Hepatocyte (in vitro differentiated cells): ENCODE data around the gene PIRT. TPM values are rescaled to one million over a fixed set of nuclear protein-coding genes. Genes with fewer than 3 reads are reported as not detected.
"Not testable (repeated sequence)": the region's sequence is repeated elsewhere in the genome, so short reads cannot be mapped to it uniquely, and the experiment has no call there.

Experiments used
- DNase-seq: peaks from one replicate; pipeline ENCODE4 v3.0.0-alpha.2; 2016; ENCODE audit warnings: low spot score
- H2AFZ ChIP-seq: fragments of 200-600 bp; sonication (generic); 2 replicates; pipeline ENCODE4 v1.6.0; 2016; ENCODE audit warnings: antibody characterized with exemption, mild to moderate bottlenecking
- H3K27ac ChIP-seq: fragments of 200-600 bp; sonication (generic); 2 replicates; pipeline ENCODE4 v1.5.1; 2016; ENCODE audit warnings: mild to moderate bottlenecking
- H3K27me3 ChIP-seq: fragments of 200-600 bp; sonication (generic); 2 replicates; pipeline ENCODE4 v1.6.1; 2016
- H3K36me3 ChIP-seq: fragments of 200-600 bp; sonication (generic); replicated peaks from 2 replicates; pipeline ENCODE4 v1.5.1; 2016; ENCODE audit warnings: low read depth; ENCODE audit not compliant: insufficient read depth
- H3K4me1 ChIP-seq: fragments of 200-600 bp; sonication (generic); 2 replicates; pipeline ENCODE4 v1.5.1; 2016; ENCODE audit warnings: mild to moderate bottlenecking, moderate library complexity; ENCODE audit not compliant: insufficient read depth
- H3K4me2 ChIP-seq: fragments of 200-600 bp; sonication (generic); 2 replicates; pipeline ENCODE4 v1.6.0; 2016
- H3K4me3 ChIP-seq: fragments of 200-600 bp; sonication (generic); 2 replicates; pipeline ENCODE4 v1.5.1; 2016; ENCODE audit warnings: mild to moderate bottlenecking
- H3K79me2 ChIP-seq: fragments of 200-600 bp; sonication (generic); 2 replicates; pipeline ENCODE4 v1.6.0; 2017; ENCODE audit warnings: mild to moderate bottlenecking
- H3K9me2 ChIP-seq: fragments of 200-600 bp; sonication (generic); replicated peaks from 2 replicates; pipeline ENCODE4 v1.6.0; 2017; ENCODE audit warnings: mild to moderate bottlenecking; ENCODE audit not compliant: insufficient read depth
- H3K9me3 ChIP-seq: fragments of 200-600 bp; sonication (generic); 2 replicates; pipeline ENCODE4 v1.5.1; 2016; ENCODE audit warnings: low read depth, mild to moderate bottlenecking
- H4K20me1 ChIP-seq: fragments of 200-600 bp; sonication (generic); 2 replicates; pipeline ENCODE4 v1.6.0; 2016; ENCODE audit warnings: mild to moderate bottlenecking; ENCODE audit not compliant: insufficient read depth, poor library complexity, severe bottlenecking
- CTCF ChIP-seq: fragments of 200-600 bp; sonication (generic); IDR thresholded peaks from 2 replicates; pipeline ENCODE4 v1.5.1; 2016; ENCODE audit warnings: antibody characterized with exemption, mild to moderate bottlenecking; ENCODE audit not compliant: poor library complexity
- EZH2 ChIP-seq: fragments of 200-600 bp; sonication (generic); IDR thresholded peaks from 2 replicates; pipeline ENCODE4 v1.6.1; 2016; ENCODE audit warnings: antibody characterized with exemption, mild to moderate bottlenecking, borderline replicate concordance
- EZH2phosphoT487 ChIP-seq: fragments of 200-600 bp; sonication (generic); IDR thresholded peaks from one replicate; pipeline ENCODE4 v1.6.1; 2018; ENCODE audit warnings: antibody characterized with exemption, mild to moderate bottlenecking, low read depth, moderate library complexity; ENCODE audit not compliant: unreplicated experiment, severe bottlenecking
- WGBS: methylation state at CpG from one replicate; pipeline ENCODE4 v1.1.6; 2016; ENCODE audit warnings: low lambda C conversion rate; ENCODE audit errors: missing lambda C conversion rate; 5-methylcytosine and 5-hydroxymethylcytosine counted together
- polyA plus RNA-seq: library from polyadenylated mRNA; unstranded; fragments of >200 nt; fragmentation: Nextera tagmentation; extraction: Ambion mirVana; gene quantifications from 2 replicates; pipeline ENCODE4 v1.2.1, GENCODE V29; 2016
- total RNA-seq: library from RNA; depleted of rRNA; stranded (reverse); fragments of >200 nt; gene quantifications from 2 replicates; pipeline ENCODE4 v1.2.3, GENCODE V29; 2014

The PIRT gene
- total and polyA plus RNA-seq, 2 experiments from 2014 or later: not detected

GRCh38 chr17:10870336-10871050 is 32.6 kb upstream of the PIRT start:
- Histone ChIP-seq H3K4me2 (no peak overlapping the region), H3K79me2 (no peaks in the 10 kb centered on the region), H3K36me3 (no peaks in the 10 kb centered on the region), H3K4me1 (no peaks in the 10 kb centered on the region), H3K9me2 (no peaks in the 10 kb centered on the region), H4K20me1 (no peaks in the 10 kb centered on the region), H3K9me3 (no peaks in the 10 kb centered on the region), H3K27ac (no peak overlapping the region), H3K4me3 (no peak overlapping the region), H2AFZ (no peak overlapping the region), H3K27me3 (no peaks in the 10 kb centered on the region)
- no peak for DNase-seq
- 88% methylated on average over 8 of the region's 8 CpGs for WGBS
- no peak for TF ChIP-seq EZH2

GRCh38 chr17:10868744-10869143 is 30.9 kb upstream of the PIRT start:
- not testable (repeated sequence) for H3K4me1 ChIP-seq, H2AFZ ChIP-seq, H3K9me2 ChIP-seq, DNase-seq, H3K4me3 ChIP-seq, H3K9me3 ChIP-seq, H4K20me1 ChIP-seq, H3K27ac ChIP-seq, H3K79me2 ChIP-seq, H3K36me3 ChIP-seq, H3K27me3 ChIP-seq, H3K4me2 ChIP-seq
- WGBS: 85% methylated on average over 2 of the region's 2 CpGs

- 84% methylated on average over 3 of the region's 3 CpGs for WGBS
- H3K4me2 ChIP-seq: no peak overlapping the region
- no peaks in the 10 kb centered on the region for H3K9me3 ChIP-seq
- no peak for DNase-seq
- H3K27ac ChIP-seq: no peak overlapping the region
- peaks cover 3% of the 10 kb centered on the region for H3K27me3 ChIP-seq
- no peak overlapping the region for H2AFZ ChIP-seq
- no peaks in the 10 kb centered on the region for H3K36me3 ChIP-seq
- no peaks in the 10 kb centered on the region for H3K79me2 ChIP-seq
- no peak overlapping the region for H3K4me3 ChIP-seq
- H4K20me1 ChIP-seq: no peaks in the 10 kb centered on the region
- TF ChIP-seq EZH2 (no peak), EZH2phosphoT487 (no peak), CTCF (no peak)
- H3K9me2 ChIP-seq: no peaks in the 10 kb centered on the region
- no peaks in the 10 kb centered on the region for H3K4me1 ChIP-seq
These were observed 21.2 kb upstream of the PIRT start for GRCh38 chr17:10859051-10859450.

- H4K20me1 ChIP-seq: no peaks in the 10 kb centered on the region
- H3K27me3 ChIP-seq: no peaks in the 10 kb centered on the region
- H3K4me1 ChIP-seq: no peaks in the 10 kb centered on the region
- no peak for TF ChIP-seq CTCF
- TF ChIP-seq EZH2: no peak
- TF ChIP-seq EZH2phosphoT487: no peak
- no peak overlapping the region for H2AFZ ChIP-seq
- H3K27ac ChIP-seq: no peak overlapping the region
- H3K9me3 ChIP-seq: no peaks in the 10 kb centered on the region
- WGBS: 43% methylated on average over 4 of the region's 4 CpGs
- no peaks in the 10 kb centered on the region for H3K9me2 ChIP-seq
- no peak overlapping the region for H3K4me2 ChIP-seq
- no peak for DNase-seq
- H3K36me3 ChIP-seq: no peaks in the 10 kb centered on the region
- H3K4me3 ChIP-seq: no peak overlapping the region
- no peaks in the 10 kb centered on the region for H3K79me2 ChIP-seq
These were observed 20.1 kb upstream of the PIRT start for GRCh38 chr17:10857976-10858375.

- H3K36me3 ChIP-seq, H3K79me2 ChIP-seq, H3K9me2 ChIP-seq, H3K4me1 ChIP-seq, H3K27me3 ChIP-seq, H3K4me3 ChIP-seq, H3K27ac ChIP-seq, H3K9me3 ChIP-seq, H2AFZ ChIP-seq, H4K20me1 ChIP-seq, H3K4me2 ChIP-seq, DNase-seq: not testable (repeated sequence)
- no CpG with 5 or more reads among the region's 6 CpGs for WGBS
These were observed 8.7 kb upstream of the PIRT start for GRCh38 chr17:10846636-10847035.
